ENCODE data around the gene CPLX3.

The CPLX3 gene

DNA sequence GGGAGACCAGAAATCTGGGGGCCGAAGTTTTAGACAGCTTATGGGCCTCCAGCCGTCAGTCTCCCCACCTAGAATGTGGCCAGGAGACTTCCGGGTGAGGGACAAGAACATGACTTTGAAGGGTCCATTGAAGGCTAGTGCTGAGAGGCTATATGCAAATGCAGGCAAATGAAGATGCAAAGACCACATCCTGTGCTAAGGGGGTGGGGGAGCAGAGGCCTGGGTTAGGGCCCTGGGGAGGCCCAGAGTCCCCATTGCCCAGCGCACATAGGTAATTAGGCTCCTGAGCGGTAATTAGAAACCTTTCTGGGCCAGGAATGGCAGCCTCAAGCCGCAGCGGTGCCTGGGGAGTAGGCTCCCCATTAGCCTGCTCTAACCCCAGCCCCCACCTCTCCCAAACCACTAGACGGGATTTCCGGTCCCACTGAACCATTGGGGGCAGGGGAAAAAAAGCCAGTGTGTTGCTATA lies 37.7 kb upstream of the CPLX3 start:
- no peak for DNase-seq

- no peak for DNase-seq
Observed at GRCh38 chr15:74789171-74789631, 37.2 kb upstream of the CPLX3 start.

DNA sequence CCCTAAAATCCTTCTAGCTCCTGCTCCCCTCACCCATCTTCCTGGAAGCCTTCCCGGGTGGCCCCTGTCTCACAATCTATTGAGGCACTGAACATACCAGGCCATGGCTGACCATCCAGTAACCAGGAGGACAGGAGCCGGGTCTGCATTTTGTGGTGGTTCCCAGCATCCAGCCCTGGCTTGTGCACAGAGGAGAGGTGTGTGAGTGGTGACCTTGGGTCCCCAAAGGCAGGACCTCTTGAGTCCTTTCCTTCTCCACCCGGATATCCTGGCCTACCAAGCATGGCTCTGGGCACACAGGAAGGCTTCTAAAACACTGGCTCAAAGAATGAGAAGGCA lies 36.7 kb upstream of the CPLX3 start:
- DNase-seq: no peak

- DNase-seq: no peak
Observed at GRCh38 chr15:74790080-74790916, 36.1 kb upstream of the CPLX3 start.

- no peak for DNase-seq
Observed at GRCh38 chr15:74791007-74791406, 35.4 kb upstream of the CPLX3 start.

GRCh38 chr15:74791667-74792066 lies 34.8 kb upstream of the CPLX3 start:
- no peak for DNase-seq

- no peak for DNase-seq
Observed at GRCh38 chr15:74792227-74793016, 34.0 kb upstream of the CPLX3 start.

DNA sequence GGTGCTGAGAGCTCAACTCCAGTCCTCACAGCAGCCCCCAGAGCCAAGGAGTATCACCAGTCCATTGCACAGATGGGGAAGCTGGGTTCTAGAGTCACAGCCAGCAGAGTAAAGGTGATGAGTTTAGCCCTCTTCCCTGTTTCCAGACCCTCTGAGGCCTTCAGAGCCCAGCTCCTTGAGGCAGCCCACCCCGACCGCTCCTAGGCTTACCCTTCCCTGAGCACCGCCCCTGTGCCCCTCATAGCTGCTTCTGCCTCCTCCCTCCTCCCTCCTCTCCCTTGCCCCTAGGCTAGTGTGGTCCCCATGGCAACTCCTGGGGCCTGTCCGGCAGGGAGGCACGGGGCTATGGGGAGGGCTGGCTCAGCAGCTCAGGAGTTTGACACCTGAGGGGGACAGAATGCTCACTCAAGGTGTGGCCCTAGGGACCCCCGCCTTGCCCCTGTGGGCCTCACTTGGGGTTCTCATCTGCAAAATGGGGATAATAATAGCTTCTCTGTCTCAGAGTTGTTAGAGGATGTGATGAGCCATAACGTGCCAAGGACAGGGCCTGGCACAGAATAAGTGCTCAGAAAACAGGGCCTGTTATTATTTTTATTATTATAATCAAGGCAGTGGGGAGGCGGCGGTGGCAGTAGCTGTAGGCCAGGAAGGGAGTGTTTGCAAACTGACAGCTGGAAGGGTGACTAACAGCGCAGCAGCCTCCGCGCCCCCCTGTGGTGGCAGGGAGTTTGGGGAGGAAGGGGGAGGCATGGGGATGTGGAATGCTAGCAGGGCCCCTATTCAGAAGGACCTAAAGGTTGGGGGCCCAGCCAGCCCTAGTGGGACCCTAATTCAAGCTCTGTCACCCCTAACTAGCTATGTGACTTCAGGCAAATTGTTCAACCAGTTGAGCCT lies 33.0 kb upstream of the CPLX3 start:
- DNase-seq: no peak

GRCh38 chr15:74794248-74794969 lies 32.0 kb upstream of the CPLX3 start:
- no peak for DNase-seq

- DNase-seq: no peak
Observed at GRCh38 chr15:74794970-74795349, 31.5 kb upstream of the CPLX3 start.

- no peak for DNase-seq
Observed at GRCh38 chr15:74795966-74796625, 30.3 kb upstream of the CPLX3 start.

- no peak for DNase-seq
Observed at GRCh38 chr15:74798388-74799254, 27.8 kb upstream of the CPLX3 start.

DNA sequence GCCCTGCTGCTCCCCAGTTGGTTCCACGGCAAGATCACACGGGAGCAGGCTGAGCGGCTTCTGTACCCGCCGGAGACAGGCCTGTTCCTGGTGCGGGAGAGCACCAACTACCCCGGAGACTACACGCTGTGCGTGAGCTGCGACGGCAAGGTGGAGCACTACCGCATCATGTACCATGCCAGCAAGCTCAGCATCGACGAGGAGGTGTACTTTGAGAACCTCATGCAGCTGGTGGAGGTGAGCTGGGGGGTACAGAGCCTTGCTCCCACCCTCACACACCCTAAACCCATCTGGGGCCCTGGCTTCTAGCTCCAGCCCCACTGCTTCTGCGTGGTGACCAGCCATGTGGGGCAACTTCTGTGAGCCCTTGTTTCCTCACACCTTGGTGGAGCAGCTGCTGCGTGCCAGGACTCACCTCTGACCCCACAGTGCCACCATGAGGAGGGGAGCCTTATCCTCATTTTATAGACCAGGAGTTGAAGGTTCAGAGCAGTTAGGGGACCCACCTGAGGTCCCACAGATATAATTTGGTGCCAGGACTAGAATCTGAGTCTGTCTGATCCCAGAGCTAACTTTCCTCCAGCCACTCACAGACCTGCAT lies 27.1 kb upstream of the CPLX3 start:
- no peak for DNase-seq

DNA sequence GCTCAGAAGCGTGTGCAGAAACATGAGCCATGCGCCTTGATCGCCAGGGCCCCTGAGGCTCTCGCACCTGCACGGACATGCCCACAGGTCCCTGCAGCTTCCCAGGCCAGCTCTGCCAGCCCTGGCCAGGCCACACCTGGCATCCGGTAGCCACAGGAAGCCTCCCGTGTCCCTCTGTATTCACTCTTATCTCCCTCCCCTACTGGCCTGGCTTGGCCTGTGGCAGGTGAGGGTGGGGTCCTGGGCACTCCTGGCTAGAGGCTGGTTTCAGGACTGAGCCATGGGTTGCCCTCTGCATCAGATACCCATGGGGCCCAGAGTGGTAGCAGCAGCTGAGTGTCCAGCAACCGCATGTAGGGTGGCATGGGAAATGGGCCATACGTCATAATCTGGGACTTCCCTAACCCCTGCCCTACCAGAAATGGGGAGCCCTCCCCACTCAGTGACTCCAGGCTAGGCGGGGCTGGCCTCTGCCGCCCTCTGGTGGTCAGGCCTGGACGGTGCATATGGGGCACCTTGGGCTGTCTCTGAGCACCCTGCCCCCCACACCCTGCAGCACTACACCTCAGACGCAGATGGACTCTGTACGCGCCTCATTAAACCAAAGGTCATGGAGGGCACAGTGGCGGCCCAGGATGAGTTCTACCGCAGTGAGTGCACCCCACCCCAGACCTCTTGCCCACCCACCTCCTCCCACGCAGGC lies 26.4 kb upstream of the CPLX3 start:
- no peak for DNase-seq

DNA sequence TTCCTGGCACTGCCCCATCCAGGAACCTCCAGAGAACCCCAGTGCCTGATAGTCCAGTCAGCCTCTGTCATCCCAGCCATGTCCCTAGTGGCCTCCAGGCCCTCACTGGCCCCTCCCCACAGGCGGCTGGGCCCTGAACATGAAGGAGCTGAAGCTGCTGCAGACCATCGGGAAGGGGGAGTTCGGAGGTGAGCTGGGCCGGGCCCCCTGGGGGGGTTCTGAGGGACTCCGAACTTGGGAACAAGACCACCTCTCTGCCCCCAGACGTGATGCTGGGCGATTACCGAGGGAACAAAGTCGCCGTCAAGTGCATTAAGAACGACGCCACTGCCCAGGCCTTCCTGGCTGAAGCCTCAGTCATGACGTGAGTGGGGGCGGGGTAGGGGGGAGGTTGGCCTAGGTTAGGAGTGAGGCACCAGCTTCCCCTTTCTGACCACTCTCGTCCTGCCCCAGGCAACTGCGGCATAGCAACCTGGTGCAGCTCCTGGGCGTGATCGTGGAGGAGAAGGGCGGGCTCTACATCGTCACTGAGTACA lies 25.8 kb upstream of the CPLX3 start:
- DNase-seq: no peak

DNA sequence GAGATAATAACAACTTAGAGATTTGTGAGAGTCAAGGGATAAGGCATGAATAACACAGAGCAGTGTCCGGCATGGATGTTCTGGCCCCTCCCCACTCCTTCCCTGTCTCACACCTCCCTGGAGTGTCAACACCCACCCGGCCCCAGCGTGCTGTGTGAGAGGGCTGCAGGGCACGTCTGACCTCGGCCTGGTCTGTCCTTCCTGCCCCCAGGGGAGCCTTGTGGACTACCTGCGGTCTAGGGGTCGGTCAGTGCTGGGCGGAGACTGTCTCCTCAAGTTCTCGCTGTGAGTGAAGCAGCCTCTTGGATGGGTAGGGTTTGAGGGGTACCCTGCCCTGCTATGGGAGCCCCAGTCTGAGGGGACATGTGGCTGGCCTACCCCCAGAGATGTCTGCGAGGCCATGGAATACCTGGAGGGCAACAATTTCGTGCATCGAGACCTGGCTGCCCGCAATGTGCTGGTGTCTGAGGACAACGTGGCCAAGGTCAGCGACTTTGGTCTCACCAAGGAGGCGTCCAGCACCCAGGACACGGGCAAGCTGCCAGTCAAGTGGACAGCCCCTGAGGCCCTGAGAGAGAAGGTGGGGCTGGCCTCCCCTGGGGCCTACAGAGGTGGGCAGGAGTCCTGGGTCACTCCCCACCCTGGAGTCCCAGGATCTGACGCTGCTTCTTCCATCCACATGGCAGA lies 25.0 kb upstream of the CPLX3 start:
- no peak for DNase-seq

DNA sequence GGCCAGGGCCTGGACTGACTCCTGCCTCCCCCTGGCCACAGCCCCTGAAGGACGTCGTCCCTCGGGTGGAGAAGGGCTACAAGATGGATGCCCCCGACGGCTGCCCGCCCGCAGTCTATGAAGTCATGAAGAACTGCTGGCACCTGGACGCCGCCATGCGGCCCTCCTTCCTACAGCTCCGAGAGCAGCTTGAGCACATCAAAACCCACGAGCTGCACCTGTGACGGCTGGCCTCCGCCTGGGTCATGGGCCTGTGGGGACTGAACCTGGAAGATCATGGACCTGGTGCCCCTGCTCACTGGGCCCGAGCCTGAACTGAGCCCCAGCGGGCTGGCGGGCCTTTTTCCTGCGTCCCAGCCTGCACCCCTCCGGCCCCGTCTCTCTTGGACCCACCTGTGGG lies 24.1 kb upstream of the CPLX3 start:
- DNase-seq: no peak

GRCh38 chr15:74802862-74803447 lies 23.5 kb upstream of the CPLX3 start:
- no peak for DNase-seq
